Astrocyte of the spinal cord (primary cell): ENCODE data around the gene IVD.
A peak's percentile ranks its signal among the peaks of the same experiment; 100 is the strongest.

Experiments used
- DNase-seq: peaks from one replicate; pipeline ENCODE4 v3.0.0; 2011; ENCODE audit warnings: low read depth, low spot score
- H3K4me3 ChIP-seq: 2 replicates; pipeline ENCODE4 v1.5.1; 2011; ENCODE audit warnings: low read depth, mild to moderate bottlenecking, low read length, moderate library complexity
- in situ Hi-C: cut with HindIII; loops from 2 replicates; pipeline ENCODE4 v1.10.0; 2017; ENCODE audit warnings: low sequenced_read_pairs
- TF ChIP-seq, protein P1 (sequence below): IDR thresholded peaks from 2 replicates; pipeline ENCODE4 v1.5.1; 2012; ENCODE audit warnings: low read depth, mild to moderate bottlenecking, low read length, inconsistent platforms

IVD gene

GRCh38 chr15:40366457-40367370 lies 38.9 kb upstream of the IVD start:
- TF ChIP-seq, protein P1, sequence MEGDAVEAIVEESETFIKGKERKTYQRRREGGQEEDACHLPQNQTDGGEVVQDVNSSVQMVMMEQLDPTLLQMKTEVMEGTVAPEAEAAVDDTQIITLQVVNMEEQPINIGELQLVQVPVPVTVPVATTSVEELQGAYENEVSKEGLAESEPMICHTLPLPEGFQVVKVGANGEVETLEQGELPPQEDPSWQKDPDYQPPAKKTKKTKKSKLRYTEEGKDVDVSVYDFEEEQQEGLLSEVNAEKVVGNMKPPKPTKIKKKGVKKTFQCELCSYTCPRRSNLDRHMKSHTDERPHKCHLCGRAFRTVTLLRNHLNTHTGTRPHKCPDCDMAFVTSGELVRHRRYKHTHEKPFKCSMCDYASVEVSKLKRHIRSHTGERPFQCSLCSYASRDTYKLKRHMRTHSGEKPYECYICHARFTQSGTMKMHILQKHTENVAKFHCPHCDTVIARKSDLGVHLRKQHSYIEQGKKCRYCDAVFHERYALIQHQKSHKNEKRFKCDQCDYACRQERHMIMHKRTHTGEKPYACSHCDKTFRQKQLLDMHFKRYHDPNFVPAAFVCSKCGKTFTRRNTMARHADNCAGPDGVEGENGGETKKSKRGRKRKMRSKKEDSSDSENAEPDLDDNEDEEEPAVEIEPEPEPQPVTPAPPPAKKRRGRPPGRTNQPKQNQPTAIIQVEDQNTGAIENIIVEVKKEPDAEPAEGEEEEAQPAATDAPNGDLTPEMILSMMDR, result no peak
- no peak for DNase-seq
- in situ Hi-C loops, result no loop called here
- H3K4me3 ChIP-seq, result no peak overlapping the region

DNA sequence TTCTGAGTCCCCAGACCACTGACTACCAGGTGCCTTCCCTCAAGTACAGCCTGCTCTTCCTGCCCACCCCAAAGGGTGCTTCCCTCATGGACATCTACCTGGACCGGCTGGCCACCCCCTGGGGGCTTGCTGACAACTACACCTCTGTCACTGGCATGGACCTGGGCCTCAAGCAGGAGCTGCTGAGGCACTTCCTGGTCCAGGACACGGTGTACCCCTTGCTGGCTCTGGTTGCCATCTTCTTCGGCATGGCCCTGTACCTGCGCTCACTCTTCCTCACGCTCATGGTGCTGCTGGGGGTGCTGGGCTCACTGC lies 38.3 kb upstream of the IVD start:
- no peak for DNase-seq
- in situ Hi-C loops, result no loop called here
- H3K4me3 ChIP-seq, result no peak overlapping the region
- TF ChIP-seq, protein P1, result no peak

GRCh38 chr15:40367686-40368611 lies 37.6 kb upstream of the IVD start:
- in situ Hi-C loops, result no loop called here
- peak overlapping the region; percentile 15 for H3K4me3 ChIP-seq

DNA sequence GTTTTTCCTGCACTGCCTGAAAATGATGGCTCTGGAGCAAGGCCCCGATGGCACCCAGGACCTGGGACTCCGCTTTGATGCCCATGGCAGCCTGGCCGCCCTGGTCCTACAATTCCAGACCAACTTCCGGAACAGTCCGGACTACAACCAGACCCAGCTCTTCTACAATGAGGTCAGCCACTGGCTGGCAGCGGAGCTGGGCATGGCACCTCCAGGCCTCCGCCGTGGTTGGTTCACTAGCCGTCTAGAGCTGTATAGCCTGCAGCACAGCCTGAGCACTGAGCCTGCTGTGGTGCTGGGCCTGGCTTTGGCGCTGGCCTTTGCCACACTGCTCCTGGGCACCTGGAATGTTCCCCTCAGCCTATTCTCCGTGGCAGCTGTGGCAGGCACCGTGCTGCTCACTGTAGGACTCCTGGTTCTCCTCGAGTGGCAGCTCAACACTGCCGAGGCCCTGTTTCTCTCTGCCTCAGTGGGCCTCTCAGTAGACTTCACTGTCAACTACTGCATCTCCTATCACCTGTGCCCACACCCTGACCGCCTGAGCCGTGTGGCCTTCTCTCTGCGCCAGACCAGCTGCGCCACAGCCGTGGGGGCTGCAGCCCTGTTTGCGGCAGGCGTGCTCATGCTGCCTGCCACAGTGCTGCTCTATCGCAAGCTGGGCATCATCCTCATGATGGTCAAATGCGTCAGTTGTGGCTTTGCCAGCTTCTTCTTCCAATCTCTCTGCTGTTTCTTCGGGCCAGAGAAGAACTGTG lies 36.7 kb upstream of the IVD start:
- DNase-seq, result no peak
- TF ChIP-seq, protein P1, result no peak

More at GRCh38 chr15:40367686-40368611, 37.6 kb upstream of the IVD start:
- TF ChIP-seq, protein P1, result peak; percentile 74
- DNase-seq, result peak; percentile 82

DNA sequence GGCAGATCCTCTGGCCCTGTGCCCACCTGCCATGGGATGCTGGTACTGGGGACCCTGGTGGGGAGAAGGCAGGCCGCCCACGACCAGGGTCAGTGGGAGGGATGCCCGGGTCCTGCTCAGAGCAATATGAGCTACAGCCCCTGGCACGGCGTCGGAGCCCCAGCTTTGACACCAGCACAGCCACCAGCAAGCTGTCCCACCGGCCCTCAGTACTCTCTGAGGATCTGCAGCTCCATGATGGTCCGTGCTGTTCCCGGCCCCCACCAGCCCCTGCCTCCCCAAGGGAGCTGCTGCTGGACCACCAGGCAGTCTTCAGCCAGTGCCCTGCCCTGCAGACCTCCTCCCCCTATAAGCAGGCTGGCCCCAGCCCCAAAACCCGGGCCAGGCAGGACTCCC lies 36.1 kb upstream of the IVD start:
- TF ChIP-seq, protein P1, result no peak
- H3K4me3 ChIP-seq, result no peak overlapping the region
- in situ Hi-C loops, result no loop called here
- DNase-seq, result no peak

More for the DNA sequence above, 36.7 kb upstream of the IVD start:
- in situ Hi-C loops, result no loop called here
- H3K4me3 ChIP-seq, result no peak overlapping the region

DNA sequence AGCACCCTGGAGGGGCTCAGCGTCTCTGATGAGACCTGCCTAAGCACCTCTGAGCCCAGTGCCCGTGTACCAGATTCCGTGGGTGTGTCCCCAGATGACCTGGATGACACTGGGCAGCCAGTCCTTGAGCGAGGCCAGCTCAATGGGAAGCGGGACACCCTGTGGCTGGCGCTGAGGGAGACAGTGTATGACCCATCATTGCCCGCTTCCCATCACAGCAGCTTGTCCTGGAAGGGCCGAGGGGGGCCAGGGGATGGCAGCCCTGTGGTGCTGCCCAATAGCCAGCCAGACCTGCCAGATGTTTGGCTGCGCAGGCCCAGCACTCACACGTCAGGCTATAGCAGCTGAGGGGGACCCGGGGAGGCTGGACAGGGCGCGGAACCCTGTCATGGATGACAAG lies 35.6 kb upstream of the IVD start:
- no peak overlapping the region for H3K4me3 ChIP-seq
- in situ Hi-C loops, result no loop called here
- TF ChIP-seq, protein P1, result no peak
- no peak for DNase-seq
